Keratinocyte (primary cell): ENCODE measurements around the gene PDE4C. TPM values are rescaled to one million over a fixed set of nuclear protein-coding genes. Genes with fewer than 3 reads are reported as not detected.

Experiments used
- DNase-seq: peaks from one replicate; pipeline ENCODE4 v3.0.0-alpha.2; 2011; ENCODE audit warnings: low read depth, missing footprints, low spot score
- FAIRE-seq: peaks from 2 replicates; lab custom pipeline; 2011; peaks lifted over from hg19 to GRCh38; lab: Jason Lieb, UNC
- H2AFZ ChIP-seq: 2 replicates; pipeline ENCODE4 v1.6.0; 2012; ENCODE audit warnings: low read length, control low read depth, inconsistent platforms; ENCODE audit not compliant: control insufficient read depth
- H3K27ac ChIP-seq: 2 replicates; pipeline ENCODE4 v1.5.1; 2011; ENCODE audit warnings: low read length; ENCODE audit not compliant: control insufficient read depth, insufficient read depth
- H3K27me3 ChIP-seq: 3 replicates; pipeline ENCODE4 v1.6.0; 2011; ENCODE audit warnings: low read length; ENCODE audit not compliant: control insufficient read depth, insufficient read depth; ENCODE audit errors: extremely low read depth
- H3K36me3 ChIP-seq, 2 experiments: 2 replicates in 1 of 2; 3 replicates in 1 of 2; pipeline ENCODE4 v1.5.1; 2011; ENCODE audit warnings: low read length in 2 of 2, mild to moderate bottlenecking in 1 of 2; ENCODE audit not compliant: control insufficient read depth in 2 of 2, insufficient read depth in 2 of 2; ENCODE audit errors: extremely low read depth in 1 of 2
- H3K4me1 ChIP-seq: 3 replicates; pipeline ENCODE4 v1.5.1; 2011; ENCODE audit warnings: low read length; ENCODE audit not compliant: control insufficient read depth, insufficient read depth; ENCODE audit errors: extremely low read depth
- H3K4me2 ChIP-seq: 3 replicates; pipeline ENCODE4 v1.6.0; 2011; ENCODE audit warnings: low read depth, low read length; ENCODE audit not compliant: control insufficient read depth, insufficient read depth; ENCODE audit errors: extremely low read depth
- H3K4me3 ChIP-seq, 3 experiments: fragments of 200-600 bp in 1 of 3; sonication (generic) in 1 of 3; 2 replicates in 2 of 3; 3 replicates in 1 of 3; pipeline ENCODE4 v1.5.1; 2011 to 2016; ENCODE audit warnings: low read length in 3 of 3, mild to moderate bottlenecking in 3 of 3, control low read depth in 2 of 3, inconsistent platforms in 1 of 3, low read depth in 1 of 3, mixed read lengths in 1 of 3, mixed run types in 1 of 3, moderate library complexity in 1 of 3; ENCODE audit not compliant: control insufficient read depth in 2 of 3, insufficient read depth in 2 of 3; ENCODE audit errors: extremely low read depth in 1 of 3
- H3K79me2 ChIP-seq: 2 replicates; pipeline ENCODE4 v1.6.0; 2012; ENCODE audit warnings: low read length; ENCODE audit not compliant: control insufficient read depth, insufficient read depth
- H3K9ac ChIP-seq: 3 replicates; pipeline ENCODE4 v1.6.0; 2011; ENCODE audit warnings: low read length; ENCODE audit not compliant: control insufficient read depth, insufficient read depth; ENCODE audit errors: extremely low read depth
- H3K9me1 ChIP-seq: 3 replicates; pipeline ENCODE4 v1.6.0; 2011; ENCODE audit warnings: low read length; ENCODE audit not compliant: control insufficient read depth, insufficient read depth; ENCODE audit errors: extremely low read depth
- H3K9me3 ChIP-seq: 2 replicates; pipeline ENCODE4 v1.5.1; 2012; ENCODE audit warnings: low read depth, low read length; ENCODE audit not compliant: control insufficient read depth
- H4K20me1 ChIP-seq: 3 replicates; pipeline ENCODE4 v1.6.0; 2011; ENCODE audit warnings: low read length; ENCODE audit not compliant: control insufficient read depth, insufficient read depth; ENCODE audit errors: extremely low read depth
- CTCF ChIP-seq, 3 experiments: IDR thresholded peaks in 1 of 3; conservative IDR thresholded peaks in 1 of 3; optimal IDR thresholded peaks in 1 of 3; 2 replicates in 2 of 3; 3 replicates in 1 of 3; pipeline versions ENCODE3 to v1.5.1; 2011; ENCODE audit warnings: low read length in 3 of 3, mild to moderate bottlenecking in 3 of 3, moderate library complexity in 2 of 3, control low read depth in 1 of 3, inconsistent platforms in 1 of 3; ENCODE audit not compliant: insufficient read depth in 2 of 3; ENCODE audit errors: extremely low read depth in 1 of 3
- EZH2 ChIP-seq: IDR thresholded peaks from one replicate; pipeline ENCODE4 v1.6.1; 2012; ENCODE audit warnings: inconsistent platforms, mild to moderate bottlenecking, low read length, moderate library complexity
- dilution Hi-C: fragments of 300-500 bp; cut with MboI; formaldehyde crosslinking; loops from one replicate; pipeline ENCODE4 v1.7.0; 2020; ENCODE audit warnings: low sequenced_read_pairs; ENCODE audit not compliant: extremely low pct_ligation_motif_present
- polyA plus RNA-seq, 5 experiments: library from polyadenylated mRNA; depleted of rRNA in 3 of 5; stranded (reverse) in 3 of 5; stranded (forward) in 1 of 5; unstranded in 1 of 5; fragments of >200 nt; gene quantifications; 1 replicate in 1 of 5; 2 replicates in 3 of 5; 3 replicates in 1 of 5; pipeline versions ENCODE4 v1.2.1 to v1.2.3, GENCODE V29; 2011 to 2012; ENCODE audit warnings: missing spikeins in 2 of 5, low read depth in 1 of 5, low replicate concordance in 1 of 5

The PDE4C gene
- polyA plus RNA-seq, 1 donor (not counting 4 experiments of a cell fraction or from before 2014, with no cell fraction given): not detected

GRCh38 chr19:18185538-18185937, 40.7 kb downstream of the PDE4C start:
- Histone ChIP-seq H3K4me1 (no peaks in the 10 kb centered on the region), H3K9ac (no peak overlapping the region), H3K9me1 (no peaks in the 10 kb centered on the region), H3K9me3 (no peaks in the 10 kb centered on the region), H3K79me2 (no peaks in the 10 kb centered on the region), H4K20me1 (no peaks in the 10 kb centered on the region), H3K27ac (no peak overlapping the region), H3K4me2 (no peak overlapping the region), H2AFZ (no peak overlapping the region), H3K36me3 (no peaks in the 10 kb centered on the region), H3K4me3 (no peak overlapping the region), H3K27me3 (no peaks in the 10 kb centered on the region)
- FAIRE-seq: no peak
- TF ChIP-seq CTCF (optimal IDR thresholded peaks at IDR 0.05 in 1 of 3, IDR thresholded peaks at IDR 0.05 in 1 of 3, conservative IDR thresholded peaks at IDR 0.05 in 1 of 3; ENCODE audit: extremely low read depth in 1 of 3, insufficient read depth in 2 of 3, low read length in 3 of 3): no peak
- TF ChIP-seq EZH2: no peak
- dilution Hi-C loops: no loop called here
- DNase-seq: no peak

GRCh38 chr19:18183529-18183928, 42.7 kb downstream of the PDE4C start:
- no peak overlapping the region for H3K27ac ChIP-seq
- H3K4me3 ChIP-seq: no peak overlapping the region
- no peaks in the 10 kb centered on the region for H4K20me1 ChIP-seq
- H3K9me3 ChIP-seq: no peaks in the 10 kb centered on the region
- FAIRE-seq: no peak
- H2AFZ ChIP-seq: no peak overlapping the region
- no peaks in the 10 kb centered on the region for H3K4me1 ChIP-seq
- no peak for DNase-seq
- no peaks in the 10 kb centered on the region for H3K79me2 ChIP-seq
- H3K9me1 ChIP-seq: no peaks in the 10 kb centered on the region
- no peaks in the 10 kb centered on the region for H3K36me3 ChIP-seq
- dilution Hi-C loops: no loop called here
- no peak overlapping the region for H3K4me2 ChIP-seq
- no peaks in the 10 kb centered on the region for H3K27me3 ChIP-seq
- no peak overlapping the region for H3K9ac ChIP-seq
- no peak for TF ChIP-seq CTCF (optimal IDR thresholded peaks at IDR 0.05 in 1 of 3, IDR thresholded peaks at IDR 0.05 in 1 of 3, conservative IDR thresholded peaks at IDR 0.05 in 1 of 3; ENCODE audit: extremely low read depth in 1 of 3, insufficient read depth in 2 of 3, low read length in 3 of 3)
- no peak for TF ChIP-seq EZH2
